NOMO-1 (cell line): ENCODE results near the gene ANGPT4.
A peak's percentile ranks its signal among the peaks of the same experiment; 100 is the strongest.

Source experiments
- DNase-seq, 2 experiments: peaks; one replicate each; lab custom pipeline; 2025; ENCODE audit not compliant: unreplicated experiment in 2 of 2; lab: John Stamatoyannopoulos, UW

ANGPT4 gene

GRCh38 chr20:916125-916799 is at the start of gene ANGPT4:
Gene ANGPT4, minus strand, starts transcription at chr20:916334. Its CDS starts 120 bp downstream, at chr20:916214.
- DNase-seq = no peak

- no peak for DNase-seq
These were observed 47.7 kb upstream of the ANGPT4 start for GRCh38 chr20:963795-964194.

GRCh38 chr20:962683-963082 is 46.5 kb upstream of the ANGPT4 start:
- no peak for DNase-seq

GRCh38 chr20:962223-962622 is 46.1 kb upstream of the ANGPT4 start:
- no peak for DNase-seq

GRCh38 chr20:961768-962167 is 45.6 kb upstream of the ANGPT4 start:
- no peak for DNase-seq

GRCh38 chr20:959996-960615 is 44.0 kb upstream of the ANGPT4 start:
- DNase-seq = no peak

- no peak for DNase-seq
These were observed 43.0 kb upstream of the ANGPT4 start for GRCh38 chr20:958936-959815.

- no peak for DNase-seq
These were observed 41.4 kb upstream of the ANGPT4 start for GRCh38 chr20:957544-957943.

- peak; percentile 31 to 46 for DNase-seq
These were observed 40.3 kb upstream of the ANGPT4 start for GRCh38 chr20:956330-956951.

- DNase-seq = no peak
These were observed 39.5 kb upstream of the ANGPT4 start for GRCh38 chr20:955656-956055.

- DNase-seq = no peak
These were observed 39.0 kb upstream of the ANGPT4 start for GRCh38 chr20:955111-955510.

GRCh38 chr20:953742-954141 is 37.6 kb upstream of the ANGPT4 start:
- DNase-seq = no peak

- no peak for DNase-seq
These were observed 36.2 kb upstream of the ANGPT4 start for GRCh38 chr20:952196-952795.

GRCh38 chr20:951384-952169 is 35.4 kb upstream of the ANGPT4 start:
- DNase-seq = no peak

- no peak for DNase-seq
These were observed 33.6 kb upstream of the ANGPT4 start for GRCh38 chr20:949717-950116.

GRCh38 chr20:946826-947225 is 30.7 kb upstream of the ANGPT4 start:
- DNase-seq = no peak

GRCh38 chr20:945841-946240 is 29.7 kb upstream of the ANGPT4 start:
- no peak for DNase-seq

GRCh38 chr20:944774-945410 is 28.8 kb upstream of the ANGPT4 start:
- no peak for DNase-seq

GRCh38 chr20:944148-944547 is 28.0 kb upstream of the ANGPT4 start:
- DNase-seq = no peak

GRCh38 chr20:942611-943010 is 26.5 kb upstream of the ANGPT4 start:
- DNase-seq = no peak
